A549 (cell line): ENCODE results near the gene TRPM2.

Experiments
- CBX8 ChIP-seq: fragments of 200-600 bp; sonication (generic); IDR thresholded peaks from 2 replicates; pipeline ENCODE4 v1.6.1; 2016
- CTCF ChIP-seq: fragments of >200 bp; sonication (Bioruptor Twin); formaldehyde crosslinking; IDR thresholded peaks from 3 replicates; pipeline ENCODE4 v1.5.1; 2016
- FOSL2 ChIP-seq, 2 experiments: fragments of 450-650 bp in 1 of 2; fragments of >200 bp in 1 of 2; sonication (Bioruptor Twin) in 1 of 2; formaldehyde crosslinking; IDR thresholded peaks; 2 replicates each; pipeline versions ENCODE4 v1.5.0 to v1.6.1; 2016 to 2020; ENCODE audit warnings: mild to moderate bottlenecking in 1 of 2, moderate library complexity in 1 of 2
- HOXA7 ChIP-seq: fragments of 250-450 bp; sonication (Bioruptor Pico); IDR thresholded peaks from 2 replicates; pipeline ENCODE4 v1.5.0; 2020; ENCODE audit warnings: mild to moderate bottlenecking, moderate library complexity
- MYC ChIP-seq: IDR thresholded peaks from 2 replicates; pipeline ENCODE4 v1.6.1; 2012; ENCODE audit warnings: mild to moderate bottlenecking, inconsistent platforms, low read length, improper control_type of control experiment, borderline replicate concordance
- POLR2A ChIP-seq: IDR thresholded peaks from 2 replicates; pipeline ENCODE4 v1.6.1; 2012; ENCODE audit warnings: mild to moderate bottlenecking, low read length
- RFX5 ChIP-seq: fragments of 450-650 bp; IDR thresholded peaks from 2 replicates; pipeline ENCODE4 v1.7.1; 2014; ENCODE audit warnings: antibody characterized with exemption, mild to moderate bottlenecking, moderate library complexity
- TF ChIP-seq, protein P1 (sequence below): IDR thresholded peaks from 2 replicates; pipeline ENCODE4 v1.6.1; 2012

DNA sequence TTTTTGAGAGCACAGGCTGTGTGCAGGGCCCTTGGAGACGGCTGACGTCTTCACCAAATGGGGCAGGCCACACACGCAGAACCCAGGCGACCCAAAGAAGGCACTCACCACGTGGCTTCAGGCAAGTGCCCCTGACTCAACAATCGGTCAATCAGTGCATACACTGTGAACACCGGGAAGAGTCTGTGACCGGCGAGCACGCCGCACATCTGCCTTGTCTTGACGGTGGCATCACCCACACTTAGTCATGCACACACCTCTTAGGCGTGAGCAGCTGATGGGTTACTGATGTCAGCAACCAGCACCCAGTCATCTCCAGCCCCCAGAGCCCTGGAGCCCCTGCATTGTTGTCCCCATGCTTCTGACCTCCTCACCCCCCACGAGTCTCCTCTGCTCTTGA, 97.0 kb downstream of the TRPM2 start:
- TF ChIP-seq RFX5 = no peak
- TF ChIP-seq FOSL2 (IDR thresholded peaks at IDR 0.05) = no peak
- no peak for TF ChIP-seq FOSL2 (CRISPR knock-in tag; IDR thresholded peaks at IDR 0.05)
- TF ChIP-seq CBX8 = no peak
- no peak for TF ChIP-seq POLR2A
- TF ChIP-seq CTCF = no peak
- TF ChIP-seq MYC = no peak
- no peak for TF ChIP-seq HOXA7
- TF ChIP-seq, protein P1, sequence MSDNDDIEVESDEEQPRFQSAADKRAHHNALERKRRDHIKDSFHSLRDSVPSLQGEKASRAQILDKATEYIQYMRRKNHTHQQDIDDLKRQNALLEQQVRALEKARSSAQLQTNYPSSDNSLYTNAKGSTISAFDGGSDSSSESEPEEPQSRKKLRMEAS = no peak
